ENCODE results near the gene IDI1. TPM values are rescaled to one million over a fixed set of nuclear protein-coding genes. Genes with fewer than 3 reads are reported as not detected.
"Not testable (repeated sequence)": the region's sequence is repeated elsewhere in the genome, so short reads cannot be mapped to it uniquely, and the experiment has no call there.

IDI1 gene
- polyA plus RNA-seq, 1 experiment = 10.0 TPM

DNA sequence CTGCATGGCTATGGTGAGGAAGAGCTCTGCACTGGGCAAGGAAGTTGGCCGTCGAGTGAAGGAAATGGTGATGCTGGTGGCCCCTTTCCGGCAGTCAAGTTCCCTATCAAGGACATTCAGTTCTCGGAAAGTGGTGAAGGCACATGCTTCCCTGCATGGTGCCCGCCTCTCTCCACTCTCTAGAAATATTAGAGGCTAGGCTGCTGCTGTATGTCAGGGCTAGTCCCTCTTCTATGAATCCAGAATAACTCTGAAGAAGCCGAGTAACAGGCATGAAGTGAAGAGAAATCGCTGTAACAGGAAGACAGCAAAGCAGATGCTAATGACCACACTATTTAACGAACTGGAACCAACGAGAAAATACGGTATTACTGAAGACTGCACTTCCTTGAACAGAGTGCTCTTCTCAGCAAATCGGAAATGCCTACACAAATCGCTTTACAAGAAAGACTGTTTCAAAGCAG is 5.4 kb downstream of the IDI1 start:
- Histone ChIP-seq H3K4me3 (ENCODE audit: low read depth, low read length) (no peak overlapping the region), H3K27me3 (ENCODE audit: control insufficient read depth, insufficient read depth, low read length) (no peaks in the 10 kb centered on the region), H3K36me3 (ENCODE audit: control insufficient read depth, insufficient read depth, low read length) (peaks cover 5% of the 10 kb centered on the region)
- TF ChIP-seq, protein P1, sequence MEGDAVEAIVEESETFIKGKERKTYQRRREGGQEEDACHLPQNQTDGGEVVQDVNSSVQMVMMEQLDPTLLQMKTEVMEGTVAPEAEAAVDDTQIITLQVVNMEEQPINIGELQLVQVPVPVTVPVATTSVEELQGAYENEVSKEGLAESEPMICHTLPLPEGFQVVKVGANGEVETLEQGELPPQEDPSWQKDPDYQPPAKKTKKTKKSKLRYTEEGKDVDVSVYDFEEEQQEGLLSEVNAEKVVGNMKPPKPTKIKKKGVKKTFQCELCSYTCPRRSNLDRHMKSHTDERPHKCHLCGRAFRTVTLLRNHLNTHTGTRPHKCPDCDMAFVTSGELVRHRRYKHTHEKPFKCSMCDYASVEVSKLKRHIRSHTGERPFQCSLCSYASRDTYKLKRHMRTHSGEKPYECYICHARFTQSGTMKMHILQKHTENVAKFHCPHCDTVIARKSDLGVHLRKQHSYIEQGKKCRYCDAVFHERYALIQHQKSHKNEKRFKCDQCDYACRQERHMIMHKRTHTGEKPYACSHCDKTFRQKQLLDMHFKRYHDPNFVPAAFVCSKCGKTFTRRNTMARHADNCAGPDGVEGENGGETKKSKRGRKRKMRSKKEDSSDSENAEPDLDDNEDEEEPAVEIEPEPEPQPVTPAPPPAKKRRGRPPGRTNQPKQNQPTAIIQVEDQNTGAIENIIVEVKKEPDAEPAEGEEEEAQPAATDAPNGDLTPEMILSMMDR (IDR thresholded peaks at IDR 0.05; ENCODE audit: insufficient read depth, low read depth, low read length) = no peak
- ChIA-PET CTCF (no interaction called here), POLR2A (no interaction called here)
- no peak for DNase-seq (ENCODE audit: low read depth)

DNA sequence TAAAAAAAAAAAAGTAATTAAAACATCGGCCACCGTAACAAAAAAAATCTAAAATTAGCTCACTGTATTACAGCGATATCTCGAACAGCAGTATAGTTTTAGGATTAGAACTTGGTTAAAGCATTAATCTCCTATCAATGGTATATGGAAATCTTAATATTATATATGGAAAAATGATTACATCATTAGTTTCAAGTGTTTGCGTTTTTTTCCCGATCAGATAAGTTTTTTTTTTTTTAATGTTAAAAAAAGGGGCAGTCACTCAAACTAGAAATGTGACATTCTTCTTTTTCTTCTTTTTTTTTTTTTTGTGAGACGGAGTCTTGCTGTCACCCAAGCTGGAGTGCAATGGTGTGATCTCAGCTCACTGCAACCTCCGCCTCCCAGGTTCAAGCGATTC is 7.4 kb downstream of the IDI1 start:
- no peak for DNase-seq (ENCODE audit: low read depth)
- ChIA-PET POLR2A (no interaction called here), CTCF (no interaction called here)
- TF ChIP-seq, protein P1 (IDR thresholded peaks at IDR 0.05; ENCODE audit: insufficient read depth, low read depth, low read length) = no peak
- Histone ChIP-seq H3K4me3 (ENCODE audit: low read depth, low read length) (no peak overlapping the region), H3K36me3 (ENCODE audit: control insufficient read depth, insufficient read depth, low read length) (peaks cover 5% of the 10 kb centered on the region), H3K27me3 (ENCODE audit: control insufficient read depth, insufficient read depth, low read length) (no peaks in the 10 kb centered on the region)

DNA sequence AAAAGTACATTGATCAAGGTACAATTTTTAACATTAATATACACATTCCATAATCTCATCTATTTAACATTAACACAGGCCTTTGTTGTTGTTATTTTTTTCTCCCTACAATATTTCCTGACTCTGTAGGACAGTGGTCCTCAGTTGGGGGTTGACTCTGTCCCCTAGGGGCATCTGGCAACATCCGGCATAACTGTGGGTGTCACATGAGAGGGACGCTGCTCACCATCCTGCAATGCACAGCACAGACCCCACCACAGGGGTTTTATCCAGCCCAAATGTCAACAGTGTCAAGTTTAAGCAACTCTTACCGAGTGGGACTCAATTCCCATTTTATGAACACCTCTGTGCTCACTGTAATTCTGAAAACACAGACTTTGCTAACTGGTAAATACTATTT is 8.8 kb downstream of the IDI1 start:
- no peak for DNase-seq (ENCODE audit: low read depth)
- ChIA-PET CTCF (no interaction called here), POLR2A (no interaction called here)
- Histone ChIP-seq H3K4me3 (ENCODE audit: low read depth, low read length) (no peak overlapping the region), H3K27me3 (ENCODE audit: control insufficient read depth, insufficient read depth, low read length) (no peaks in the 10 kb centered on the region), H3K36me3 (ENCODE audit: control insufficient read depth, insufficient read depth, low read length) (peaks cover 5% of the 10 kb centered on the region)
- TF ChIP-seq, protein P1 (IDR thresholded peaks at IDR 0.05; ENCODE audit: insufficient read depth, low read depth, low read length) = no peak

DNA sequence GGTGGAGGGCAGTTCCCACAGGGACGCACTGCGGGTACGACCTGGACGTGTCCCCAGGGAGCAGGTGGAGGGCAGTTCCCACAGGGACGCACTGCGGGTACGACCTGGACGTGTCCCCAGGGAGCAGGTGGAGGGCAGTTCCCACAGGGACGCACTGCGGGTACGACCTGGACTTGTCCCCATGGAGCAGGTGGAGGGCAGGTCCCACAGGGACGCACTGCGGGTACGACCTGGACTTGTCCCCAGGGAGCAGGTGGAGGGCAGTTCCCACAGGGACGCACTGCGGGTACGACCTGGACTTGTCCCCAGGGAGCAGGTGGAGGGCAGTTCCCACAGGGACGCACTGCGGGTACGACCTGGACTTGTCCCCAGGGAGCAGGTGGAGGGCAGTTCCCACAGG is 10.2 kb downstream of the IDI1 start:
- DNase-seq (ENCODE audit: low read depth); H3K4me3 ChIP-seq (ENCODE audit: low read depth, low read length); POLR2A ChIA-PET; CTCF ChIA-PET; H3K36me3 ChIP-seq (ENCODE audit: control insufficient read depth, insufficient read depth, low read length); H3K27me3 ChIP-seq (ENCODE audit: control insufficient read depth, insufficient read depth, low read length): not testable (repeated sequence)

DNA sequence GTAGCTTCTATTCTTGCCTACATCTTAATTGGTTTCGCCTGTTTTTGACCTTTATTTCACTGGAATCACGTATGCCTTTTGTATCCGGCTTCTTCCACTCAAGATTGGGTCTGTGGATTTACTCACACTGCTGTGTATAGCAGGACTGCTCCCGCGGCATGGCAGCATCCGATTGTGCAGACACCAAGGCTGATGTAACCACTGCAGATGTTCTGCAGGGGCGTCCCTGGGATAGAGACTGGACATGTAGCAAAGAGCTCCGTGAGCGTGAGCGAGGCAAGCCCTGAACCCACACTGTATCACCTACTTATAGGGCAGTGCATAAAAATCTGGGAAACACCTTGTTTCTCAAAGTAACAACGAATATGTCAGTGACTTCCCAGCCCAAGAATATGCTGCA is 11.8 kb downstream of the IDI1 start:
- ChIA-PET CTCF (interaction anchor here (0.8 to 1.7 kb wide), 3 partner anchors 10 to 20 kb away, joined by 3 to 5 read pairs (median 4); partner anchors contain the start of gene IDI1), POLR2A (no interaction called here)
- Histone ChIP-seq H3K4me3 (ENCODE audit: low read depth, low read length) (no peak overlapping the region), H3K36me3 (ENCODE audit: control insufficient read depth, insufficient read depth, low read length) (peaks cover 1% of the 10 kb centered on the region; the same call in 1 of the 2 replicates), H3K27me3 (ENCODE audit: control insufficient read depth, insufficient read depth, low read length) (no peaks in the 10 kb centered on the region)
- no peak for DNase-seq (ENCODE audit: low read depth)
- TF ChIP-seq, protein P1 (IDR thresholded peaks at IDR 0.05; ENCODE audit: insufficient read depth, low read depth, low read length) = no peak

DNA sequence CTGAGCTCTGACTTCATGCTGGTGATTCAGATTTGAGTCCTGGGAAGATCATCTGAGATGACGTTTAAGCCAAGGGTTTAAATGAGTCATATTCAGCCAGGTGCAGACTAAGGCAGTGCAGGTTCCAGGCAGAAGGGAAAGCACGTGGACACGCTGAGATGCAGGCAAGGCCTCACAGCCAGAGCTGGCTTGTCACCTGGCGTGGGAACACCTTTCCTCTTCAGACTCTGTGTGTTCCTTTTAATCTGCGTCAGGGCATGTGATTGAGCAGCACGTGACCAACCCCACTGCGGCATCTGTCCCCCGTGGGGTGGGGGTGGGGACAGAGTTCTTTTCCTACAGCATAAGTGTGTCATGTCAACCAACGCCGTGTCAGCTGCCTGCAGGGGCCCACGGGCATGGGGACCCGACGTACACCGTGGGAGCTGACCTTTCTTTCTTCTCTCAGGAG is 12.6 kb downstream of the IDI1 start:
- TF ChIP-seq, protein P1 (IDR thresholded peaks at IDR 0.05; ENCODE audit: insufficient read depth, low read depth, low read length) = no peak
- Histone ChIP-seq H3K27me3 (ENCODE audit: control insufficient read depth, insufficient read depth, low read length) (no peaks in the 10 kb centered on the region), H3K4me3 (ENCODE audit: low read depth, low read length) (no peak overlapping the region), H3K36me3 (ENCODE audit: control insufficient read depth, insufficient read depth, low read length) (peaks cover 1% of the 10 kb centered on the region; the same call in 1 of the 2 replicates)
- no peak for DNase-seq (ENCODE audit: low read depth)
- POLR2A ChIA-PET = no interaction called here
- CTCF ChIA-PET = interaction anchor here (0.8 to 1.7 kb wide), 3 partner anchors 9 to 19 kb away, joined by 3 to 5 read pairs (median 4); partner anchors contain the start of gene IDI1
